RWPE1 (cell line): ENCODE data around the gene APOE.
"Not testable (repeated sequence)": the region's sequence is repeated elsewhere in the genome, so short reads cannot be mapped to it uniquely, and the experiment has no call there.

ENCODE experiments used
- CTCF ChIA-PET: fragments of 350-600 bp; sonication (Branson Sonifier 250); formaldehyde crosslinking; extraction: SDS; loops from one replicate; lab custom pipeline; 2021; lab: Yijun Ruan, JAX
- POLR2A ChIA-PET: fragments of 400-600 bp; formaldehyde crosslinking; extraction: SDS; loops from one replicate; lab custom pipeline; 2020; ENCODE audit warnings: antibody characterized with exemption; ENCODE audit not compliant: low non-redundant PET; lab: Yijun Ruan, JAX
- DNase-seq: peaks from one replicate; pipeline ENCODE4 v3.0.0; 2012; ENCODE audit warnings: low spot score
- H3K27ac ChIP-seq: fragments of 450-650 bp; 2 replicates; pipeline ENCODE4 v1.5.1; 2017
- CTCF ChIP-seq: fragments of 450-650 bp; conservative IDR thresholded peaks from 2 replicates; pipeline ENCODE4 v1.5.1; 2017; ENCODE audit warnings: low read depth, mild to moderate bottlenecking

APOE gene

GRCh38 chr19:44907613-44908012, 2.0 kb downstream of the APOE start:
- peak overlapping the region; percentile 40 for H3K27ac ChIP-seq
- POLR2A ChIA-PET = no interaction called here
- DNase-seq = no peak
- CTCF ChIA-PET = interaction anchor here (1.6 kb wide), 1 partner anchor 44 kb away, joined by 3 read pairs; no protein-coding TSS in a partner anchor
- TF ChIP-seq CTCF = no peak

DNA sequence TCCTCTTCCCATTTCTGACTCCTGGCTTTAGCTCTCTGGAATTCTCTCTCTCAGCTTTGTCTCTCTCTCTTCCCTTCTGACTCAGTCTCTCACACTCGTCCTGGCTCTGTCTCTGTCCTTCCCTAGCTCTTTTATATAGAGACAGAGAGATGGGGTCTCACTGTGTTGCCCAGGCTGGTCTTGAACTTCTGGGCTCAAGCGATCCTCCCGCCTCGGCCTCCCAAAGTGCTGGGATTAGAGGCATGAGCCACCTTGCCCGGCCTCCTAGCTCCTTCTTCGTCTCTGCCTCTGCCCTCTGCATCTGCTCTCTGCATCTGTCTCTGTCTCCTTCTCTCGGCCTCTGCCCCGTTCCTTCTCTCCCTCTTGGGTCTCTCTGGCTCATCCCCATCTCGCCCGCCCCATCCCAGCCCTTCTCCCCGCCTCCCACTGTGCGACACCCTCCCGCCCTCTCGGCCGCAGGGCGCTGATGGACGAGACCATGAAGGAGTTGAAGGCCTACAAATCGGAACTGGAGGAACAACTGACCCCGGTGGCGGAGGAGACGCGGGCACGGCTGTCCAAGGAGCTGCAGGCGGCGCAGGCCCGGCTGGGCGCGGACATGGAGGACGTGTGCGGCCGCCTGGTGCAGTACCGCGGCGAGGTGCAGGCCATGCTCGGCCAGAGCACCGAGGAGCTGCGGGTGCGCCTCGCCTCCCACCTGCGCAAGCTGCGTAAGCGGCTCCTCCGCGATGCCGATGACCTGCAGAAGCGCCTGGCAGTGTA, 2.7 kb downstream of the APOE start:
- POLR2A ChIA-PET = no interaction called here

DNA sequence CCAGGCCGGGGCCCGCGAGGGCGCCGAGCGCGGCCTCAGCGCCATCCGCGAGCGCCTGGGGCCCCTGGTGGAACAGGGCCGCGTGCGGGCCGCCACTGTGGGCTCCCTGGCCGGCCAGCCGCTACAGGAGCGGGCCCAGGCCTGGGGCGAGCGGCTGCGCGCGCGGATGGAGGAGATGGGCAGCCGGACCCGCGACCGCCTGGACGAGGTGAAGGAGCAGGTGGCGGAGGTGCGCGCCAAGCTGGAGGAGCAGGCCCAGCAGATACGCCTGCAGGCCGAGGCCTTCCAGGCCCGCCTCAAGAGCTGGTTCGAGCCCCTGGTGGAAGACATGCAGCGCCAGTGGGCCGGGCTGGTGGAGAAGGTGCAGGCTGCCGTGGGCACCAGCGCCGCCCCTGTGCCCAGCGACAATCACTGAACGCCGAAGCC, 3.3 kb downstream of the APOE start:
- H3K27ac ChIP-seq = peak overlapping the region; percentile 86
- no peak for DNase-seq
- CTCF ChIA-PET = interaction anchor here (1.6 kb wide), 1 partner anchor 43 kb away, joined by 3 read pairs; no protein-coding TSS in a partner anchor
- no peak for TF ChIP-seq CTCF
- POLR2A ChIA-PET = no interaction called here

More for the DNA sequence above, 2.7 kb downstream of the APOE start:
- CTCF ChIA-PET = interaction anchor here (1.6 kb wide), 1 partner anchor 44 kb away, joined by 3 read pairs; no protein-coding TSS in a partner anchor
- no peak for TF ChIP-seq CTCF
- no peak for DNase-seq
- peak overlapping the region; percentile 40 for H3K27ac ChIP-seq

DNA sequence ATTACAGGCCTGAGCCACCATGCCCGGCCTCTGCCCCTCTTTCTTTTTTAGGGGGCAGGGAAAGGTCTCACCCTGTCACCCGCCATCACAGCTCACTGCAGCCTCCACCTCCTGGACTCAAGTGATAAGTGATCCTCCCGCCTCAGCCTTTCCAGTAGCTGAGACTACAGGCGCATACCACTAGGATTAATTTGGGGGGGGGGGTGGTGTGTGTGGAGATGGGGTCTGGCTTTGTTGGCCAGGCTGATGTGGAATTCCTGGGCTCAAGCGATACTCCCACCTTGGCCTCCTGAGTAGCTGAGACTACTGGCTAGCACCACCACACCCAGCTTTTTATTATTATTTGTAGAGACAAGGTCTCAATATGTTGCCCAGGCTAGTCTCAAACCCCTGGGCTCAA, 4.2 kb downstream of the APOE start:
- POLR2A ChIA-PET = interaction anchor here (0.6 kb wide), 1 partner anchor 20 kb away, joined by 4 read pairs; no protein-coding TSS in a partner anchor
- CTCF ChIA-PET = interaction anchor here (1.0 kb wide), 1 partner anchor 41 kb away, joined by 3 read pairs; no protein-coding TSS in a partner anchor
- peak overlapping the region; percentile 86 for H3K27ac ChIP-seq
- no peak for TF ChIP-seq CTCF
- no peak for DNase-seq

DNA sequence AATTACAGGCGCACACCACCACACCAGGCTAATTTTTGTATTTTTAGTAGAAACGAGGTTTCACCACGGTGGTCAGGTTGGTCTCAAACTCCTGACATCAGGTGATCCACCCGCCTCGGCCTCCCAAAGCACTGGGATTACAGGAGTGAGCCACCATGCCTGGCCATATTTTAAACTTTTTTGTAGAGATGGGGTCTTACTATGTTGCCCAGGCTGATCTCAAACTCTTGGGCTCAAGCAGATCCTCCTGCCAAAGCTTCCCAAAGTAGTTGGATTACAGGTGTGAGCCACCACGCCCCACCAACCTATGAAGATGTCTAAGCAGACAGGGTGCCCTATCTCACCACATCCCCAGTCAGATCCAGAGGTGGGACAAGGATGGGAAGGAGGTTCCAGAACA, 6.3 kb downstream of the APOE start:
- H3K27ac ChIP-seq = peak overlapping the region; percentile 86
- CTCF ChIA-PET = interaction anchor here (0.6 to 1.4 kb wide), 4 partner anchors 27 to 147 kb away, joined by 3 to 9 read pairs (median 6); partner anchors contain the start of gene CLPTM1
- DNase-seq, POLR2A ChIA-PET: not testable (repeated sequence)

- no peak for TF ChIP-seq CTCF
These were observed 7.3 kb downstream of the APOE start for GRCh38 chr19:44912854-44913253.

DNA sequence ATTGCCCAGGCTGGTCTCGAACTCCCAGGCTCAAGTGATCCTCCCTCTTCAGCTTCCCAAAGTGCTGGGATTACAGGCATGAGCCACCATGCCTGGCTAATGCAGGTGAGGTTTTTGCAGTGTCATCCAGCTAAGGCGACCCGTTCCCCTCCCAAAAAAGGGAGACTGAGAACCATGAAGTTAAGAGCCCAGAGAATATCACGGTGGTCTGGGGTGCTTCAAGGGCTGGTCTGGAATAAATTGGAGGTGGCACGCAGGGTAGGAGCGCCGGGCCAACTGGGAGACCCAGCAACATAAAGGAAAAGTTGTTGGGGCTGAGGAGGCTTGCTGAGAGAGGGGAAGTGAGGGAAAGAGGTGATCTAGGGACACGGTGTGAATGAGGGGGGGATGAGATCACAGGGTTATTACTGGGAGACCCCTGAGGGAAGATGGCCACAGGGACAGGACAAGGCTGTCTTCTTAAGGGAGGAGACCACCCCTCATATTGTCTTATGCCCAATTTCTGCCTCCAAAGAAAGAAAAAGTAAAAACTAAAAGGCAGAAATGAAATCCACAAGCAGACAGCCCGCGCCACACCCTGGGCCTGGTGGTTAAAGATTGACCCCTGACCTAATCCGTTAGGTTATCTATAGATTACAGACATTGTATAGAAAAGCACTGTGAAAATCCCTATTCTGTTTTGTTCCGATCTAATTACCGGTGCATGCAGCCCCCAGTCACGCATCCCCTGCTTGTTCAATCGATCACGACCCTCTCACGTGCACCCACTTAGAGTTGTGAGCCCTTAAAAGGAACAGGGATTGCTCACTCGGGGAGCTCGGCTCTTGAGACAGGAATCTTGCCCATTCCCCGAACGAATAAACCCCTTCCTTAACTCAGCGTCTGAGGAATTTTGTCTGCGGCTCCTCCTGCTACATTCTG, 8.2 kb downstream of the APOE start:
- POLR2A ChIA-PET, DNase-seq, CTCF ChIA-PET: not testable (repeated sequence)
- H3K27ac ChIP-seq = peak overlapping the region; percentile 86

More at GRCh38 chr19:44912854-44913253, 7.3 kb downstream of the APOE start:
- DNase-seq = no peak
- POLR2A ChIA-PET = no interaction called here
- CTCF ChIA-PET = no interaction called here
- peak overlapping the region; percentile 86 for H3K27ac ChIP-seq

GRCh38 chr19:44914433-44915206, 9.0 kb downstream of the APOE start, which contains the start of gene APOC1:
Gene APOC1 (plus strand): TSS chr19:44914608. CDS start chr19:44914892, 284 bp downstream.
- CTCF ChIA-PET = interaction anchor here (0.6 kb wide), 1 partner anchor 1155 kb away, joined by 3 read pairs; no protein-coding TSS in a partner anchor
- peak within 1 kb of the TSS; percentile 86 for H3K27ac ChIP-seq
- DNase-seq = peak; percentile 92
- POLR2A ChIA-PET = not testable (repeated sequence)
